ENCODE measurements around the gene BLVRA. TPM values are rescaled to one million over a fixed set of nuclear protein-coding genes. Genes with fewer than 3 reads are reported as not detected.

The BLVRA gene
- total and polyA plus RNA-seq, 10 of the 15 experiments (the other 5 are each of a cell fraction or from before 2014, with no cell fraction given), result 63.3 to 198 (median 102) TPM

DNA sequence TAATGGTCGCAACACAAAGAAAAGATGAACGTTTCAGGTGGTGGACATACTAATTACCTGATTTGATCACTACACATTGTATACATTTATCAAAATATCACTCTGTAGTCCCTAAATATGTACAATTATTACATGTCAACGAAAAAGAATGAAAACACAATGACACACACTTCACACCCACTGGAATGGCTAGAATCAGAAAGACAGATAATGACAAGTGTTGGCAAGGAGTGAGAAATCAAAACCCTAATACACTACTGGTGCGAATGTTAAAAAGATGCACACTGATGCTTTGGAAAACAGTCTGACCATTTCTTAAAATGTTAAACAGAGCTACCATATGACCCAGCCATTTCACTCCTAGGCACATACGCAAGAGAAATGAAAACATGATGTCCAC lies 31.5 kb upstream of the BLVRA start:
- FAIRE-seq (no peak), DNase-seq (ENCODE audit: low read depth, low spot score) (no peak), ATAC-seq (no peak)
- no peak overlapping the region for H3K27ac ChIP-seq (ENCODE audit: control insufficient read depth, insufficient read depth)
- H3K9ac ChIP-seq (ENCODE audit: control insufficient read depth, insufficient read depth, low read length), result no peak overlapping the region
- CTCF ChIA-PET, result interaction anchor here (1.5 to 1.6 kb wide), 3 partner anchors 58 to 144 kb away, joined by 3 to 6 read pairs (median 5); partner anchors contain the start of gene STK17A
- H3K9me3 ChIP-seq (replicated peaks; ENCODE audit: control insufficient read depth, insufficient read depth, low read length), result peaks cover 2% of the 10 kb centered on the region; the same call in 2 of the 3 replicates
- in situ Hi-C loops (cut with MboI) (loop anchor here (10.0 kb wide), 1 partner anchor 792 kb away; the partner anchor contains the start of genes MRPL32 and PSMA2), intact Hi-C loops (cut with micrococcal nuclease; ENCODE audit: unreplicated experiment) (loop anchor here (5.0 to 10.0 kb wide), 3 partner anchors 35 to 792 kb away; partner anchors contain the start of genes MRPL32 and PSMA2)
- peaks cover 77% of the 10 kb centered on the region for H3K79me2 ChIP-seq (ENCODE audit: control insufficient read depth, insufficient read depth, low read length)
- H3K4me2 ChIP-seq (ENCODE audit: control insufficient read depth, insufficient read depth), result peak overlapping the region; percentile 28
- RAD21 ChIA-PET (ENCODE audit: unreplicated experiment), result interaction anchor here (0.6 to 5.2 kb wide), 4 partner anchors 35 to 145 kb away, joined by 3 to 47 read pairs (median 4); partner anchors contain the start of gene STK17A
- SMC1A ChIA-PET (ENCODE audit: uncharacterized antibody, unreplicated experiment), result interaction anchor here (1.0 to 10.6 kb wide), 3 partner anchors 108 to 139 kb away, joined by 3 to 93 read pairs (median 23); no protein-coding TSS in a partner anchor
- WGBS (ENCODE audit: insufficient coverage, insufficient replicate concordance, low lambda C conversion rate, missing lambda C conversion rate), result 92% methylated on average over 5 of the region's 5 CpGs
- H3K4me3 ChIP-seq, result peak overlapping the region; percentile 50
- POLR2A ChIA-PET, result no interaction called here
- H4K20me1 ChIP-seq (ENCODE audit: control insufficient read depth, insufficient read depth), result no peaks in the 10 kb centered on the region
- H3K4me1 ChIP-seq (ENCODE audit: control insufficient read depth, insufficient read depth, low read length), result peaks cover 10% of the 10 kb centered on the region; the same call in 1 of the 2 replicates
- H3K36me3 ChIP-seq (ENCODE audit: control insufficient read depth in 2 of 2, insufficient read depth in 2 of 2, low read length in 1 of 2), result no peaks in the 10 kb centered on the region; a peak in 1 of 4 replicates
- no peak overlapping the region for H2AFZ ChIP-seq (ENCODE audit: control insufficient read depth, low read depth, low read length)
- no TSS peak for BruUV-seq (replicated peaks)
- H3K27me3 ChIP-seq (replicated peaks in 1 of 2; ENCODE audit: control insufficient read depth in 2 of 2, insufficient read depth in 2 of 2, low read length in 1 of 2), result no peaks in the 10 kb centered on the region
- TF ChIP-seq ZNF384 (IDR thresholded peaks at IDR 0.05; ENCODE audit: borderline replicate concordance, low read depth, low read length) (no peak), KDM1A (IDR thresholded peaks at IDR 0.05; ENCODE audit: borderline replicate concordance) (no peak), PAX5 (IDR thresholded peaks at IDR 0.05; ENCODE audit: borderline replicate concordance, low read depth, low read length) (no peak), MYB (IDR thresholded peaks at IDR 0.05; ENCODE audit: borderline replicate concordance, low read depth, low read length) (no peak), KLF5 (IDR thresholded peaks at IDR 0.05; ENCODE audit: partially characterized antibody) (peak; percentile 30), NFXL1 (IDR thresholded peaks at IDR 0.05; ENCODE audit: borderline replicate concordance) (no peak)
- TF ChIP-seq, protein P1, sequence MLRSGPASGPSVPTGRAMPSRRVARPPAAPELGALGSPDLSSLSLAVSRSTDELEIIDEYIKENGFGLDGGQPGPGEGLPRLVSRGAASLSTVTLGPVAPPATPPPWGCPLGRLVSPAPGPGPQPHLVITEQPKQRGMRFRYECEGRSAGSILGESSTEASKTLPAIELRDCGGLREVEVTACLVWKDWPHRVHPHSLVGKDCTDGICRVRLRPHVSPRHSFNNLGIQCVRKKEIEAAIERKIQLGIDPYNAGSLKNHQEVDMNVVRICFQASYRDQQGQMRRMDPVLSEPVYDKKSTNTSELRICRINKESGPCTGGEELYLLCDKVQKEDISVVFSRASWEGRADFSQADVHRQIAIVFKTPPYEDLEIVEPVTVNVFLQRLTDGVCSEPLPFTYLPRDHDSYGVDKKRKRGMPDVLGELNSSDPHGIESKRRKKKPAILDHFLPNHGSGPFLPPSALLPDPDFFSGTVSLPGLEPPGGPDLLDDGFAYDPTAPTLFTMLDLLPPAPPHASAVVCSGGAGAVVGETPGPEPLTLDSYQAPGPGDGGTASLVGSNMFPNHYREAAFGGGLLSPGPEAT (IDR thresholded peaks at IDR 0.05; ENCODE audit: low read depth), result no peak
- TF ChIP-seq, protein P2, sequence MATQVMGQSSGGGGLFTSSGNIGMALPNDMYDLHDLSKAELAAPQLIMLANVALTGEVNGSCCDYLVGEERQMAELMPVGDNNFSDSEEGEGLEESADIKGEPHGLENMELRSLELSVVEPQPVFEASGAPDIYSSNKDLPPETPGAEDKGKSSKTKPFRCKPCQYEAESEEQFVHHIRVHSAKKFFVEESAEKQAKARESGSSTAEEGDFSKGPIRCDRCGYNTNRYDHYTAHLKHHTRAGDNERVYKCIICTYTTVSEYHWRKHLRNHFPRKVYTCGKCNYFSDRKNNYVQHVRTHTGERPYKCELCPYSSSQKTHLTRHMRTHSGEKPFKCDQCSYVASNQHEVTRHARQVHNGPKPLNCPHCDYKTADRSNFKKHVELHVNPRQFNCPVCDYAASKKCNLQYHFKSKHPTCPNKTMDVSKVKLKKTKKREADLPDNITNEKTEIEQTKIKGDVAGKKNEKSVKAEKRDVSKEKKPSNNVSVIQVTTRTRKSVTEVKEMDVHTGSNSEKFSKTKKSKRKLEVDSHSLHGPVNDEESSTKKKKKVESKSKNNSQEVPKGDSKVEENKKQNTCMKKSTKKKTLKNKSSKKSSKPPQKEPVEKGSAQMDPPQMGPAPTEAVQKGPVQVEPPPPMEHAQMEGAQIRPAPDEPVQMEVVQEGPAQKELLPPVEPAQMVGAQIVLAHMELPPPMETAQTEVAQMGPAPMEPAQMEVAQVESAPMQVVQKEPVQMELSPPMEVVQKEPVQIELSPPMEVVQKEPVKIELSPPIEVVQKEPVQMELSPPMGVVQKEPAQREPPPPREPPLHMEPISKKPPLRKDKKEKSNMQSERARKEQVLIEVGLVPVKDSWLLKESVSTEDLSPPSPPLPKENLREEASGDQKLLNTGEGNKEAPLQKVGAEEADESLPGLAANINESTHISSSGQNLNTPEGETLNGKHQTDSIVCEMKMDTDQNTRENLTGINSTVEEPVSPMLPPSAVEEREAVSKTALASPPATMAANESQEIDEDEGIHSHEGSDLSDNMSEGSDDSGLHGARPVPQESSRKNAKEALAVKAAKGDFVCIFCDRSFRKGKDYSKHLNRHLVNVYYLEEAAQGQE (IDR thresholded peaks at IDR 0.05; ENCODE audit: low read depth, low read length), result no peak
- TF ChIP-seq, protein P3, sequence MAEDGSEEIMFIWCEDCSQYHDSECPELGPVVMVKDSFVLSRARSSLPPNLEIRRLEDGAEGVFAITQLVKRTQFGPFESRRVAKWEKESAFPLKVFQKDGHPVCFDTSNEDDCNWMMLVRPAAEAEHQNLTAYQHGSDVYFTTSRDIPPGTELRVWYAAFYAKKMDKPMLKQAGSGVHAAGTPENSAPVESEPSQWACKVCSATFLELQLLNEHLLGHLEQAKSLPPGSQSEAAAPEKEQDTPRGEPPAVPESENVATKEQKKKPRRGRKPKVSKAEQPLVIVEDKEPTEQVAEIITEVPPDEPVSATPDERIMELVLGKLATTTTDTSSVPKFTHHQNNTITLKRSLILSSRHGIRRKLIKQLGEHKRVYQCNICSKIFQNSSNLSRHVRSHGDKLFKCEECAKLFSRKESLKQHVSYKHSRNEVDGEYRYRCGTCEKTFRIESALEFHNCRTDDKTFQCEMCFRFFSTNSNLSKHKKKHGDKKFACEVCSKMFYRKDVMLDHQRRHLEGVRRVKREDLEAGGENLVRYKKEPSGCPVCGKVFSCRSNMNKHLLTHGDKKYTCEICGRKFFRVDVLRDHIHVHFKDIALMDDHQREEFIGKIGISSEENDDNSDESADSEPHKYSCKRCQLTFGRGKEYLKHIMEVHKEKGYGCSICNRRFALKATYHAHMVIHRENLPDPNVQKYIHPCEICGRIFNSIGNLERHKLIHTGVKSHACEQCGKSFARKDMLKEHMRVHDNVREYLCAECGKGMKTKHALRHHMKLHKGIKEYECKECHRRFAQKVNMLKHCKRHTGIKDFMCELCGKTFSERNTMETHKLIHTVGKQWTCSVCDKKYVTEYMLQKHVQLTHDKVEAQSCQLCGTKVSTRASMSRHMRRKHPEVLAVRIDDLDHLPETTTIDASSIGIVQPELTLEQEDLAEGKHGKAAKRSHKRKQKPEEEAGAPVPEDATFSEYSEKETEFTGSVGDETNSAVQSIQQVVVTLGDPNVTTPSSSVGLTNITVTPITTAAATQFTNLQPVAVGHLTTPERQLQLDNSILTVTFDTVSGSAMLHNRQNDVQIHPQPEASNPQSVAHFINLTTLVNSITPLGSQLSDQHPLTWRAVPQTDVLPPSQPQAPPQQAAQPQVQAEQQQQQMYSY (CRISPR knock-in tag; IDR thresholded peaks at IDR 0.05), result no peak

Data from GM12878 (cell line).